HG02642 (cell line): ENCODE measurements around the gene HORMAD2.
"Not testable (repeated sequence)": the region's sequence is repeated elsewhere in the genome, so short reads cannot be mapped to it uniquely, and the experiment has no call there.

Source experiments
- ATAC-seq: cut with Tn5 transposase; IDR thresholded peaks from one replicate; pipeline ENCODE4 v1.9.1; 2021; ENCODE audit warnings: mild to moderate bottlenecking; ENCODE audit not compliant: unreplicated experiment, poor library complexity

Gene HORMAD2

GRCh38 chr22:30187094-30187493 lies 106.8 kb downstream of the HORMAD2 start:
- no peak for ATAC-seq

GRCh38 chr22:30187529-30188407 lies 107.5 kb downstream of the HORMAD2 start:
- ATAC-seq, result no peak

- ATAC-seq, result no peak
Observed at GRCh38 chr22:30188911-30189310, 108.6 kb downstream of the HORMAD2 start.

GRCh38 chr22:30190574-30190973 lies 110.3 kb downstream of the HORMAD2 start:
- no peak for ATAC-seq

GRCh38 chr22:30191040-30191701 lies 110.9 kb downstream of the HORMAD2 start:
- no peak for ATAC-seq

- no peak for ATAC-seq
Observed at GRCh38 chr22:30192427-30192826, 112.2 kb downstream of the HORMAD2 start.

GRCh38 chr22:30193031-30193775 lies 112.9 kb downstream of the HORMAD2 start:
- ATAC-seq, result no peak

- ATAC-seq, result no peak
Observed at GRCh38 chr22:30195245-30196140, 115.2 kb downstream of the HORMAD2 start.

- ATAC-seq, result no peak
Observed at GRCh38 chr22:30196141-30196879, 116.0 kb downstream of the HORMAD2 start.

GRCh38 chr22:30196880-30197336 lies 116.6 kb downstream of the HORMAD2 start:
- ATAC-seq, result no peak

- no peak for ATAC-seq
Observed at GRCh38 chr22:30197389-30197788, 117.1 kb downstream of the HORMAD2 start.

- no peak for ATAC-seq
Observed at GRCh38 chr22:30198152-30198825, 118.0 kb downstream of the HORMAD2 start.

- no peak for ATAC-seq
Observed at GRCh38 chr22:30198921-30199320, 118.7 kb downstream of the HORMAD2 start.

GRCh38 chr22:30200905-30201304 lies 120.6 kb downstream of the HORMAD2 start:
- ATAC-seq, result not testable (repeated sequence)

- ATAC-seq, result no peak
Observed at GRCh38 chr22:30201945-30202344, 121.7 kb downstream of the HORMAD2 start.

- no peak for ATAC-seq
Observed at GRCh38 chr22:30202531-30203006, 122.3 kb downstream of the HORMAD2 start.

- ATAC-seq, result no peak
Observed at GRCh38 chr22:30204015-30204741, 123.9 kb downstream of the HORMAD2 start.

- ATAC-seq, result no peak
Observed at GRCh38 chr22:30204742-30205111, 124.5 kb downstream of the HORMAD2 start.
